A673 (cell line): Measurements from ENCODE around the gene VSTM2L. TPM values are rescaled to one million over a fixed set of nuclear protein-coding genes. Genes with fewer than 3 reads are reported as not detected.

ENCODE experiments used
- BruUV-seq: library from RNA; stranded (reverse); fragments of 400-500 nt; replicated peaks from 2 replicates; lab custom pipeline; 2021; lab: Mats Ljungman, UMichigan
- CTCF ChIA-PET: fragments of 300-600 bp; sonication (Branson Sonifier 250); formaldehyde crosslinking; loops from one replicate; lab custom pipeline; 2022; ENCODE audit warnings: antibody characterized with exemption; lab: Charles Lee
- POLR2A ChIA-PET: fragments of 300-600 bp; sonication (Branson Sonifier 250); formaldehyde crosslinking; loops from one replicate; lab custom pipeline; 2022; ENCODE audit warnings: antibody characterized with exemption; ENCODE audit not compliant: low non-redundant PET; lab: Charles Lee
- DNase-seq: peaks from one replicate; pipeline ENCODE4 v3.0.0-alpha.2; 2015; ENCODE audit warnings: low spot score
- H3K27ac ChIP-seq: fragments of 200-600 bp; sonication (generic); 2 replicates; pipeline ENCODE4 v1.5.1; 2016; ENCODE audit warnings: mixed run types, low read depth, mild to moderate bottlenecking, mixed read lengths, antibody characterized with exemption, low read length; ENCODE audit not compliant: poor library complexity, severe bottlenecking
- H3K27me3 ChIP-seq: fragments of 200-600 bp; sonication (generic); replicated peaks from 2 replicates; pipeline ENCODE4 v1.6.1; 2017; ENCODE audit warnings: mixed run types, low read depth, mild to moderate bottlenecking, mixed read lengths, antibody characterized with exemption, low read length; ENCODE audit not compliant: insufficient read depth, poor library complexity
- H3K36me3 ChIP-seq: fragments of 200-600 bp; sonication (generic); 2 replicates; pipeline ENCODE4 v1.6.1; 2016; ENCODE audit warnings: mixed run types, mild to moderate bottlenecking, mixed read lengths, antibody characterized with exemption, low read length; ENCODE audit not compliant: insufficient read depth, poor library complexity, severe bottlenecking
- H3K4me1 ChIP-seq: fragments of 200-600 bp; sonication (generic); 2 replicates; pipeline ENCODE4 v1.6.1; 2017; ENCODE audit warnings: mixed run types, mild to moderate bottlenecking, mixed read lengths, antibody characterized with exemption, low read length; ENCODE audit not compliant: insufficient read depth, poor library complexity, severe bottlenecking
- H3K4me3 ChIP-seq: fragments of 200-600 bp; sonication (generic); 2 replicates; pipeline ENCODE4 v1.5.1; 2016; ENCODE audit warnings: low read depth, mixed run types, mild to moderate bottlenecking, mixed read lengths, low read length; ENCODE audit not compliant: poor library complexity, severe bottlenecking
- H3K9me3 ChIP-seq: fragments of 200-600 bp; sonication (generic); 2 replicates; pipeline ENCODE4 v1.6.1; 2016; ENCODE audit warnings: mixed run types, low read depth, mild to moderate bottlenecking, mixed read lengths, antibody characterized with exemption, low read length; ENCODE audit not compliant: poor library complexity, severe bottlenecking
- CTCF ChIP-seq: fragments of 300-800, 200-600 bp; sonication (generic); conservative IDR thresholded peaks from 2 replicates; pipeline ENCODE4 v1.5.1; 2017; ENCODE audit warnings: low read depth, mild to moderate bottlenecking, antibody characterized with exemption, low read length, moderate library complexity, mixed read lengths
- EZH2 ChIP-seq: fragments of 200-600 bp; sonication (generic); IDR thresholded peaks from 2 replicates; pipeline ENCODE4 v1.6.1; 2017; ENCODE audit warnings: borderline replicate concordance, low read depth, mild to moderate bottlenecking, mixed read lengths, antibody characterized with exemption, low read length; ENCODE audit not compliant: poor library complexity, severe bottlenecking
- intact Hi-C: fragments of 100-400 bp; cut with micrococcal nuclease; formaldehyde crosslinking; loops from one replicate; pipeline ENCODE4 v1.10.0; 2022; ENCODE audit not compliant: unreplicated experiment
- total RNA-seq: library from RNA; stranded (reverse); gene quantifications from 2 replicates; pipeline ENCODE4 v1.2.3, GENCODE V29; 2021

The VSTM2L gene
- total RNA-seq, 1 experiment from 2014 or later = 23.3 TPM

- no peak for DNase-seq
- POLR2A ChIA-PET = no interaction called here
- Histone ChIP-seq H3K9me3 (no peaks in the 10 kb centered on the region), H3K4me3 (no peak overlapping the region), H3K27ac (no peak overlapping the region), H3K27me3 (no peaks in the 10 kb centered on the region), H3K4me1 (no peaks in the 10 kb centered on the region), H3K36me3 (no peaks in the 10 kb centered on the region)
- intact Hi-C loops = no loop called here
- no TSS peak for BruUV-seq
- CTCF ChIA-PET = no interaction called here
- TF ChIP-seq CTCF (no peak), EZH2 (no peak)
Measured at GRCh38 chr20:37927410-37928095, 24.6 kb downstream of the VSTM2L start.

- POLR2A ChIA-PET = no interaction called here
- no peaks in the 10 kb centered on the region for H3K4me1 ChIP-seq
- H3K36me3 ChIP-seq = no peaks in the 10 kb centered on the region
- H3K27ac ChIP-seq = no peak overlapping the region
- intact Hi-C loops = no loop called here
- no peak overlapping the region for H3K4me3 ChIP-seq
- H3K9me3 ChIP-seq = no peaks in the 10 kb centered on the region
- CTCF ChIA-PET = no interaction called here
- no TSS peak for BruUV-seq
- no peak for DNase-seq
- no peak for TF ChIP-seq CTCF
- no peak for TF ChIP-seq EZH2
- no peaks in the 10 kb centered on the region for H3K27me3 ChIP-seq
Measured at GRCh38 chr20:37928996-37929682, 26.2 kb downstream of the VSTM2L start.

GRCh38 chr20:37929683-37930014, 26.7 kb downstream of the VSTM2L start:
- no peaks in the 10 kb centered on the region for H3K36me3 ChIP-seq
- CTCF ChIA-PET = no interaction called here
- TF ChIP-seq CTCF (no peak), EZH2 (no peak)
- no peak for DNase-seq
- H3K27ac ChIP-seq = no peak overlapping the region
- H3K4me3 ChIP-seq = no peak overlapping the region
- no peaks in the 10 kb centered on the region for H3K27me3 ChIP-seq
- intact Hi-C loops = no loop called here
- POLR2A ChIA-PET = no interaction called here
- no TSS peak for BruUV-seq
- H3K9me3 ChIP-seq = no peaks in the 10 kb centered on the region
- peaks cover 2% of the 10 kb centered on the region for H3K4me1 ChIP-seq
